IMR-90 (cell line): ENCODE data around the gene C7orf57. TPM values are rescaled to one million over a fixed set of nuclear protein-coding genes. Genes with fewer than 3 reads are reported as not detected.

ENCODE experiments used
- ATAC-seq: fragments of 200-7000 bp; cut with Tn5 transposase; 2 replicates; pipeline ENCODE4 v1.9.1; 2020; ENCODE audit warnings: low read depth, mild to moderate bottlenecking, moderate library complexity
- BruUV-seq: library from RNA; stranded (reverse); fragments of 400-500 nt; replicated peaks from 2 replicates; lab custom pipeline; 2021; lab: Mats Ljungman, UMichigan
- CTCF ChIA-PET: fragments of 300-600 bp; formaldehyde crosslinking; extraction: SDS; loops from one replicate; lab custom pipeline; 2021; ENCODE audit warnings: antibody characterized with exemption; lab: Yijun Ruan, JAX
- POLR2A ChIA-PET: fragments of 300-600 bp; sonication (Branson Sonifier 250); formaldehyde crosslinking; loops from one replicate; lab custom pipeline; 2022; ENCODE audit warnings: antibody characterized with exemption; ENCODE audit not compliant: unreplicated experiment; lab: Charles Lee
- DNase-seq: peaks from one replicate; pipeline ENCODE4 v3.0.0; 2013
- H2AFZ ChIP-seq: replicated peaks from 2 replicates; pipeline ENCODE3; 2013; ENCODE audit warnings: low read length, mild to moderate bottlenecking; ENCODE audit not compliant: poor library complexity
- H2AK5ac ChIP-seq: 2 replicates; pipeline ENCODE4 v1.6.1; 2013; ENCODE audit warnings: low read depth, low read length, inconsistent platforms
- H2AK9ac ChIP-seq: replicated peaks from 2 replicates; pipeline ENCODE3; 2013; ENCODE audit warnings: mild to moderate bottlenecking, low read depth, low read length, moderate library complexity; ENCODE audit not compliant: poor library complexity
- H2BK120ac ChIP-seq: 2 replicates; pipeline ENCODE4 v1.6.1; 2013; ENCODE audit warnings: low read depth, low read length, inconsistent platforms
- H2BK15ac ChIP-seq: 3 replicates; pipeline ENCODE4 v1.6.1; 2013; ENCODE audit warnings: low read depth, low read length, inconsistent platforms
- H2BK20ac ChIP-seq: 2 replicates; pipeline ENCODE4 v1.6.1; 2013; ENCODE audit warnings: low read depth, mild to moderate bottlenecking, inconsistent platforms, low read length, moderate library complexity
- H2BK5ac ChIP-seq: 2 replicates; pipeline ENCODE4 v1.6.1; 2013; ENCODE audit warnings: mild to moderate bottlenecking, low read depth, low read length, inconsistent platforms; ENCODE audit not compliant: poor library complexity, severe bottlenecking
- H3K14ac ChIP-seq: replicated peaks from 2 replicates; pipeline ENCODE4 v1.6.1; 2013; ENCODE audit warnings: low read depth, low read length, inconsistent platforms
- H3K18ac ChIP-seq: 2 replicates; pipeline ENCODE4 v1.6.1; 2013; ENCODE audit warnings: low read depth, low read length, control low read depth
- H3K23ac ChIP-seq: 2 replicates; pipeline ENCODE4 v1.6.1; 2013; ENCODE audit warnings: low read depth, low read length, inconsistent platforms
- H3K27ac ChIP-seq: 2 replicates; pipeline ENCODE4 v1.5.1; 2013; ENCODE audit warnings: mild to moderate bottlenecking, control low read depth, low read length; ENCODE audit not compliant: insufficient read depth
- H3K27me3 ChIP-seq: 2 replicates; pipeline ENCODE4 v1.6.1; 2013; ENCODE audit warnings: low read length; ENCODE audit not compliant: control insufficient read depth, insufficient read depth
- H3K36me3 ChIP-seq: 2 replicates; pipeline ENCODE4 v1.6.1; 2013; ENCODE audit warnings: low read length, mixed read lengths; ENCODE audit not compliant: control insufficient read depth, insufficient read depth
- H3K4ac ChIP-seq: 2 replicates; pipeline ENCODE4 v1.6.1; 2013; ENCODE audit warnings: low read depth, low read length, inconsistent platforms
- H3K4me1 ChIP-seq: 2 replicates; pipeline ENCODE4 v1.6.1; 2013; ENCODE audit warnings: low read length, mixed read lengths; ENCODE audit not compliant: control insufficient read depth, insufficient read depth
- H3K4me2 ChIP-seq: 2 replicates; pipeline ENCODE4 v1.6.1; 2013; ENCODE audit warnings: low read depth, mild to moderate bottlenecking, control low read depth, low read length, moderate library complexity
- H3K4me3 ChIP-seq: 2 replicates; pipeline ENCODE4 v1.5.1; 2013; ENCODE audit warnings: low read depth, mild to moderate bottlenecking, control low read depth, low read length, moderate library complexity; ENCODE audit not compliant: insufficient read depth
- H3K56ac ChIP-seq: 2 replicates; pipeline ENCODE4 v1.6.1; 2013; ENCODE audit warnings: low read length, inconsistent platforms; ENCODE audit not compliant: insufficient read depth; ENCODE audit errors: extremely low read depth
- H3K79me1 ChIP-seq, 2 experiments: 2 replicates each; pipeline ENCODE4 v1.6.1; 2013; ENCODE audit warnings: low read length in 2 of 2, inconsistent platforms in 1 of 2, low read depth in 1 of 2
- H3K9ac ChIP-seq: 2 replicates; pipeline ENCODE4 v1.6.1; 2013; ENCODE audit warnings: low read depth, low read length, control low read depth
- H3K9me1 ChIP-seq: 2 replicates; pipeline ENCODE4 v1.6.1; 2013; ENCODE audit warnings: low read length, inconsistent platforms; ENCODE audit not compliant: insufficient read depth
- H3K9me3 ChIP-seq: 2 replicates; pipeline ENCODE4 v1.6.1; 2013; ENCODE audit warnings: low read length; ENCODE audit not compliant: control insufficient read depth, insufficient read depth
- H4K20me1 ChIP-seq: 2 replicates; pipeline ENCODE4 v1.6.1; 2013; ENCODE audit warnings: low read length, inconsistent platforms; ENCODE audit not compliant: insufficient read depth
- H4K5ac ChIP-seq: 2 replicates; pipeline ENCODE4 v1.6.1; 2013; ENCODE audit warnings: mild to moderate bottlenecking, low read depth, low read length, control low read depth
- H4K8ac ChIP-seq, 2 experiments: 2 replicates each; pipeline ENCODE4 v1.6.1; 2013; ENCODE audit warnings: low read depth in 2 of 2, low read length in 2 of 2, control low read depth in 1 of 2, inconsistent platforms in 1 of 2
- H4K91ac ChIP-seq: 2 replicates; pipeline ENCODE4 v1.6.1; 2013; ENCODE audit warnings: low read depth, low read length, inconsistent platforms; ENCODE audit not compliant: insufficient read depth
- BHLHE40 ChIP-seq: fragments of 150-350 bp; IDR thresholded peaks from 2 replicates; pipeline ENCODE4 v1.6.1; 2016; ENCODE audit warnings: mild to moderate bottlenecking, low read depth, low read length
- CEBPB ChIP-seq: IDR thresholded peaks from 2 replicates; pipeline ENCODE4 v1.6.1; 2012; ENCODE audit warnings: low read depth, low read length, improper control_type of control experiment
- CHD1 ChIP-seq: IDR thresholded peaks from 2 replicates; pipeline ENCODE4 v1.6.1; 2012; ENCODE audit warnings: low read depth, low read length, improper control_type of control experiment
- FOS ChIP-seq: fragments of 150-350 bp; IDR thresholded peaks from 2 replicates; pipeline ENCODE4 v1.6.1; 2016; ENCODE audit warnings: low read depth, low read length
- MAFK ChIP-seq: IDR thresholded peaks from 2 replicates; pipeline ENCODE4 v1.6.1; 2012; ENCODE audit warnings: low read depth, low read length, improper control_type of control experiment
- MAZ ChIP-seq: IDR thresholded peaks from 2 replicates; pipeline ENCODE4 v1.6.1; 2012; ENCODE audit warnings: low read depth, mild to moderate bottlenecking, low read length, improper control_type of control experiment, moderate library complexity, borderline replicate concordance
- MXI1 ChIP-seq: IDR thresholded peaks from 2 replicates; pipeline ENCODE4 v1.6.1; 2012; ENCODE audit warnings: low read depth, mild to moderate bottlenecking, low read length, moderate library complexity, borderline replicate concordance
- NFE2L2 ChIP-seq: fragments of 150-350 bp; IDR thresholded peaks from 2 replicates; pipeline ENCODE4 v1.6.1; 2016; ENCODE audit warnings: low read depth, mild to moderate bottlenecking, low read length
- POLR2A ChIP-seq: IDR thresholded peaks from 2 replicates; pipeline ENCODE4 v1.6.1; 2012; ENCODE audit warnings: mild to moderate bottlenecking, low read depth, low read length
- RAD21 ChIP-seq: IDR thresholded peaks from 2 replicates; pipeline ENCODE4 v1.6.1; 2012; ENCODE audit warnings: low read length, improper control_type of control experiment
- RCOR1 ChIP-seq: IDR thresholded peaks from 2 replicates; pipeline ENCODE4 v1.6.1; 2012; ENCODE audit warnings: mild to moderate bottlenecking, low read length, improper control_type of control experiment; ENCODE audit not compliant: insufficient replicate concordance
- RFX5 ChIP-seq: IDR thresholded peaks from 2 replicates; pipeline ENCODE4 v1.8.0; 2012; ENCODE audit warnings: low read depth, mild to moderate bottlenecking, low read length, moderate library complexity
- SMC3 ChIP-seq: fragments of 150-350 bp; IDR thresholded peaks from 2 replicates; pipeline ENCODE4 v1.6.1; 2016; ENCODE audit warnings: low read depth, mild to moderate bottlenecking, antibody characterized with exemption, low read length, moderate library complexity
- WGBS, 2 experiments: methylation state at CpG; one replicate each; pipeline versions ENCODE4 v1.1.5 to v1.1.7; 2013; ENCODE audit warnings: missing lambda C conversion rate in 2 of 2; ENCODE audit not compliant: insufficient read length in 1 of 2; ENCODE audit errors: extremely low coverage in 2 of 2; 5-methylcytosine and 5-hydroxymethylcytosine counted together
- dilution Hi-C: fragments of 300-500 bp; cut with HindIII; formaldehyde crosslinking; loops from one replicate; pipeline ENCODE4 v1.14.3; 2018; ENCODE audit warnings: low sequenced_read_pairs; ENCODE audit not compliant: unreplicated experiment
- in situ Hi-C: fragments of 300-500 bp; cut with MboI; formaldehyde crosslinking; loops from 3 replicates; pipeline ENCODE4 v1.14.3; 2019; ENCODE audit warnings: low sequenced_read_pairs, inconsistent platforms, mixed read lengths
- intact Hi-C: fragments of 100-400 bp; cut with micrococcal nuclease; formaldehyde crosslinking; loops from 2 replicates; pipeline ENCODE4 v1.10.0; 2022
- polyA plus RNA-seq, 3 experiments: library from polyadenylated mRNA; depleted of rRNA; stranded (reverse); fragments of >200 nt; gene quantifications; 2 replicates each; pipeline ENCODE4 v1.2.3, GENCODE V29; 2012; ENCODE audit warnings: low replicate concordance in 1 of 3
- total RNA-seq: library from RNA; depleted of rRNA; stranded (reverse); fragments of >200 nt; gene quantifications from 2 replicates; pipeline ENCODE4 v1.2.3, GENCODE V29; 2012
- TF ChIP-seq, protein P1 (sequence below): fragments of 150-350 bp; IDR thresholded peaks from 2 replicates; pipeline ENCODE4 v1.6.1; 2017; ENCODE audit warnings: mild to moderate bottlenecking, antibody characterized with exemption, low read length, low read depth
- TF ChIP-seq, protein P2 (sequence below): fragments of 150-350 bp; IDR thresholded peaks from 2 replicates; pipeline ENCODE4 v1.6.1; 2016; ENCODE audit warnings: low read depth, mild to moderate bottlenecking, low read length, moderate library complexity, borderline replicate concordance
- TF ChIP-seq, protein P3 (sequence below): conservative IDR thresholded peaks from 2 replicates; pipeline ENCODE4 v1.5.1; 2012; ENCODE audit warnings: mild to moderate bottlenecking, low read depth, low read length, improper control_type of control experiment

The C7orf57 gene
- total and polyA plus RNA-seq, 2 of the 4 experiments (the other 2 are of a cell fraction): not detected

DNA sequence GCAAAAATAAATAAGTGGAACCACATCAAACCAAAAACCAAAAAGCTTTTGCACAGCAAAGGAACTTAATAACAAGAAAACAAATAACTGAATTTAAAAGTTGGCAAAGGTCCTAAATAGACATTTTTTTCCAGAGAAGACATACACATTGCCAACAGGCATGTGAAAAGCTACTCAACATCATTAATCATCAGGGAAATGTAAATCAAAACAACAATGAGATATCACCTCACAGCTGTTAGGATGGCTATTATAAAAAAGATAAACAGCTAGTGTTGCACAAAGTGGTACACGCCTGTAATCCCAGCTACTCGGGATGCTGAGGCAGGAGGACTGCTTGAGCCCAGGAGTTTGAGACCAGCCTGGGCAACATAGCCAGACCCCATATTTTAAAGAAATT lies 4.2 kb upstream of the C7orf57 start:
- POLR2A ChIA-PET: no interaction called here
- Histone ChIP-seq H4K5ac (no peak overlapping the region), H2BK120ac (no peak overlapping the region), H3K27ac (no peak overlapping the region), H4K20me1 (no peaks in the 10 kb centered on the region), H2BK5ac (no peak overlapping the region), H3K4me2 (no peak overlapping the region), H2AK9ac (no peak overlapping the region), H2AK5ac (no peak overlapping the region), H3K9ac (no peak overlapping the region), H3K79me1 (no peaks in the 10 kb centered on the region), H2AFZ (no peak overlapping the region), H3K9me1 (no peaks in the 10 kb centered on the region), H3K56ac (no peak overlapping the region), H3K36me3 (no peaks in the 10 kb centered on the region), H3K18ac (no peak overlapping the region), H4K91ac (no peak overlapping the region), H3K27me3 (peaks cover 28% of the 10 kb centered on the region), H2BK20ac (no peak overlapping the region), H3K23ac (no peak overlapping the region), H3K4me3 (no peak overlapping the region), H3K14ac (no peak overlapping the region), H3K4me1 (no peaks in the 10 kb centered on the region), H3K9me3 (no peaks in the 10 kb centered on the region), H4K8ac (no peak overlapping the region), H3K4ac (no peak overlapping the region), H2BK15ac (no peak overlapping the region)
- ATAC-seq (no peak), DNase-seq (no peak)
- intact Hi-C loops: no loop called here
- BruUV-seq: no TSS peak
- dilution Hi-C loops: no loop called here
- TF ChIP-seq, protein P1, sequence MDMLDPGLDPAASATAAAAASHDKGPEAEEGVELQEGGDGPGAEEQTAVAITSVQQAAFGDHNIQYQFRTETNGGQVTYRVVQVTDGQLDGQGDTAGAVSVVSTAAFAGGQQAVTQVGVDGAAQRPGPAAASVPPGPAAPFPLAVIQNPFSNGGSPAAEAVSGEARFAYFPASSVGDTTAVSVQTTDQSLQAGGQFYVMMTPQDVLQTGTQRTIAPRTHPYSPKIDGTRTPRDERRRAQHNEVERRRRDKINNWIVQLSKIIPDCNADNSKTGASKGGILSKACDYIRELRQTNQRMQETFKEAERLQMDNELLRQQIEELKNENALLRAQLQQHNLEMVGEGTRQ: no peak
- no peak for TF ChIP-seq RCOR1
- TF ChIP-seq, protein P2, sequence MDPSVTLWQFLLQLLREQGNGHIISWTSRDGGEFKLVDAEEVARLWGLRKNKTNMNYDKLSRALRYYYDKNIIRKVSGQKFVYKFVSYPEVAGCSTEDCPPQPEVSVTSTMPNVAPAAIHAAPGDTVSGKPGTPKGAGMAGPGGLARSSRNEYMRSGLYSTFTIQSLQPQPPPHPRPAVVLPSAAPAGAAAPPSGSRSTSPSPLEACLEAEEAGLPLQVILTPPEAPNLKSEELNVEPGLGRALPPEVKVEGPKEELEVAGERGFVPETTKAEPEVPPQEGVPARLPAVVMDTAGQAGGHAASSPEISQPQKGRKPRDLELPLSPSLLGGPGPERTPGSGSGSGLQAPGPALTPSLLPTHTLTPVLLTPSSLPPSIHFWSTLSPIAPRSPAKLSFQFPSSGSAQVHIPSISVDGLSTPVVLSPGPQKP: no peak
- TF ChIP-seq MAFK: no peak
- no peak for TF ChIP-seq NFE2L2
- no peak for TF ChIP-seq RAD21
- TF ChIP-seq BHLHE40: no peak
- no peak for TF ChIP-seq MXI1
- no peak for TF ChIP-seq CEBPB
- no peak for TF ChIP-seq POLR2A
- no peak for TF ChIP-seq CHD1
- no peak for TF ChIP-seq SMC3
- no peak for TF ChIP-seq FOS
- TF ChIP-seq, protein P3, sequence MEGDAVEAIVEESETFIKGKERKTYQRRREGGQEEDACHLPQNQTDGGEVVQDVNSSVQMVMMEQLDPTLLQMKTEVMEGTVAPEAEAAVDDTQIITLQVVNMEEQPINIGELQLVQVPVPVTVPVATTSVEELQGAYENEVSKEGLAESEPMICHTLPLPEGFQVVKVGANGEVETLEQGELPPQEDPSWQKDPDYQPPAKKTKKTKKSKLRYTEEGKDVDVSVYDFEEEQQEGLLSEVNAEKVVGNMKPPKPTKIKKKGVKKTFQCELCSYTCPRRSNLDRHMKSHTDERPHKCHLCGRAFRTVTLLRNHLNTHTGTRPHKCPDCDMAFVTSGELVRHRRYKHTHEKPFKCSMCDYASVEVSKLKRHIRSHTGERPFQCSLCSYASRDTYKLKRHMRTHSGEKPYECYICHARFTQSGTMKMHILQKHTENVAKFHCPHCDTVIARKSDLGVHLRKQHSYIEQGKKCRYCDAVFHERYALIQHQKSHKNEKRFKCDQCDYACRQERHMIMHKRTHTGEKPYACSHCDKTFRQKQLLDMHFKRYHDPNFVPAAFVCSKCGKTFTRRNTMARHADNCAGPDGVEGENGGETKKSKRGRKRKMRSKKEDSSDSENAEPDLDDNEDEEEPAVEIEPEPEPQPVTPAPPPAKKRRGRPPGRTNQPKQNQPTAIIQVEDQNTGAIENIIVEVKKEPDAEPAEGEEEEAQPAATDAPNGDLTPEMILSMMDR: no peak
- no peak for TF ChIP-seq RFX5
- no peak for TF ChIP-seq MAZ
- WGBS, 2 experiments: no CpG with 5 or more reads among the region's 2 CpGs
- in situ Hi-C loops: no loop called here
- CTCF ChIA-PET: no interaction called here
